KMS-11 (cell line): ENCODE results near the gene AKNA.

Experiments used
- H2AFZ ChIP-seq: fragments of 200-600 bp; sonication (generic); 2 replicates; pipeline ENCODE4 v1.6.1; 2016; ENCODE audit warnings: antibody characterized with exemption, mixed run types, low read depth
- H3K27ac ChIP-seq: fragments of 200-600 bp; sonication (generic); 2 replicates; pipeline ENCODE4 v1.6.1; 2016; ENCODE audit warnings: mild to moderate bottlenecking, mixed run types
- H3K27me3 ChIP-seq: fragments of 200-600 bp; sonication (generic); 2 replicates; pipeline ENCODE4 v1.6.1; 2017; ENCODE audit warnings: mild to moderate bottlenecking, low read depth, mixed run types, moderate library complexity; ENCODE audit not compliant: insufficient read depth
- H3K36me3 ChIP-seq: fragments of 200-600 bp; sonication (generic); 2 replicates; pipeline ENCODE4 v1.6.1; 2017; ENCODE audit warnings: mild to moderate bottlenecking, mixed run types; ENCODE audit not compliant: insufficient read depth
- H3K4me1 ChIP-seq: fragments of 200-600 bp; sonication (generic); 2 replicates; pipeline ENCODE4 v1.6.1; 2016; ENCODE audit warnings: mild to moderate bottlenecking, low read depth, mixed run types; ENCODE audit not compliant: poor library complexity, severe bottlenecking
- H3K4me2 ChIP-seq: fragments of 200-600 bp; sonication (generic); 2 replicates; pipeline ENCODE4 v1.7.0; 2016; ENCODE audit warnings: mild to moderate bottlenecking, mixed run types
- H3K4me3 ChIP-seq: fragments of 200-600 bp; sonication (generic); IDR thresholded peaks from 2 replicates; pipeline ENCODE4 v1.6.1; 2017; ENCODE audit warnings: low read depth, low read length, mixed read lengths; ENCODE audit not compliant: insufficient read depth
- H3K79me2 ChIP-seq: fragments of 200-600 bp; sonication (generic); 2 replicates; pipeline ENCODE4 v1.6.1; 2016; ENCODE audit warnings: low read depth, mixed run types; ENCODE audit not compliant: insufficient read depth
- H3K9ac ChIP-seq: fragments of 200-600 bp; sonication (generic); 2 replicates; pipeline ENCODE4 v1.6.1; 2016; ENCODE audit warnings: mild to moderate bottlenecking, mixed run types
- H4K20me1 ChIP-seq: fragments of 200-600 bp; sonication (generic); 2 replicates; pipeline ENCODE4 v1.6.1; 2016; ENCODE audit warnings: mild to moderate bottlenecking, mixed run types; ENCODE audit not compliant: insufficient read depth
- TF ChIP-seq, protein P1 (sequence below): fragments of 200-600 bp; sonication (generic); conservative IDR thresholded peaks from 2 replicates; pipeline ENCODE4 v1.6.1; 2017; ENCODE audit warnings: low read depth, mild to moderate bottlenecking, antibody characterized with exemption, low read length, moderate library complexity, mixed read lengths

Gene AKNA

DNA sequence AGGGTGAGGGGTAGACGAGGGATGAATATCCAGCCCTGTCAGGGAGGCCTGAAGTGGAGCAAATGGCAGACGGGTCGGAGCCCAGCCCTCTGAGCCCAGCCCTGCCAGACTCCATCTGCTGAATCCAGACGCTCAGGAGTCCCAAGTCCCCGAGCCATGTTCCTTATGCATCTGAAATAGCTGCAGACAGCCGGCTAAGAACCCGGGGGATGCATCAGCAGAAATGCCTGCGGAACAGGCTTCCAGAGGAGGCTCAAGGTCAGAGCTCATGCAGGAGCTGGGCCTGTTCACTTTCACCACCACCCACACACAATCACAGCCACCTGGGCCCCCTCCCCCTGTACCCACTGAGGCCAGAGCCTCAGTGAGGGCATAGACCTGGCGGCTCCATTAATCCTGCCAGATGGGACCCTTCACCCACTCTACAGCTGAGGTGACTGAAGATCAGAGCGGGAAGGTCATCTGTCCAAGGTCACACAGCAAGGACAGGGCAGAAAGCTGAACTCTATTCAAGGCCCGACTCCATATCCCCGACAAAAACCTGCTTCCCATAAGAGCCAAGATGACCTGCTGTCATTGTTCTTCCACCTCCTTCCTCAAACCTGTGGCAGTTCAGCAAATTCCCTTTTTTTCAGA is 24.4 kb upstream of the AKNA start:
- no peak overlapping the region for H3K4me3 ChIP-seq
- H3K36me3 ChIP-seq = no peaks in the 10 kb centered on the region
- no peaks in the 10 kb centered on the region for H4K20me1 ChIP-seq
- no peak overlapping the region for H2AFZ ChIP-seq
- no peak overlapping the region for H3K27ac ChIP-seq
- TF ChIP-seq, protein P1, sequence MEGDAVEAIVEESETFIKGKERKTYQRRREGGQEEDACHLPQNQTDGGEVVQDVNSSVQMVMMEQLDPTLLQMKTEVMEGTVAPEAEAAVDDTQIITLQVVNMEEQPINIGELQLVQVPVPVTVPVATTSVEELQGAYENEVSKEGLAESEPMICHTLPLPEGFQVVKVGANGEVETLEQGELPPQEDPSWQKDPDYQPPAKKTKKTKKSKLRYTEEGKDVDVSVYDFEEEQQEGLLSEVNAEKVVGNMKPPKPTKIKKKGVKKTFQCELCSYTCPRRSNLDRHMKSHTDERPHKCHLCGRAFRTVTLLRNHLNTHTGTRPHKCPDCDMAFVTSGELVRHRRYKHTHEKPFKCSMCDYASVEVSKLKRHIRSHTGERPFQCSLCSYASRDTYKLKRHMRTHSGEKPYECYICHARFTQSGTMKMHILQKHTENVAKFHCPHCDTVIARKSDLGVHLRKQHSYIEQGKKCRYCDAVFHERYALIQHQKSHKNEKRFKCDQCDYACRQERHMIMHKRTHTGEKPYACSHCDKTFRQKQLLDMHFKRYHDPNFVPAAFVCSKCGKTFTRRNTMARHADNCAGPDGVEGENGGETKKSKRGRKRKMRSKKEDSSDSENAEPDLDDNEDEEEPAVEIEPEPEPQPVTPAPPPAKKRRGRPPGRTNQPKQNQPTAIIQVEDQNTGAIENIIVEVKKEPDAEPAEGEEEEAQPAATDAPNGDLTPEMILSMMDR = no peak
- no peak overlapping the region for H3K9ac ChIP-seq
- no peaks in the 10 kb centered on the region for H3K79me2 ChIP-seq
- no peak overlapping the region for H3K4me2 ChIP-seq
- no peaks in the 10 kb centered on the region for H3K27me3 ChIP-seq
- H3K4me1 ChIP-seq = no peaks in the 10 kb centered on the region

DNA sequence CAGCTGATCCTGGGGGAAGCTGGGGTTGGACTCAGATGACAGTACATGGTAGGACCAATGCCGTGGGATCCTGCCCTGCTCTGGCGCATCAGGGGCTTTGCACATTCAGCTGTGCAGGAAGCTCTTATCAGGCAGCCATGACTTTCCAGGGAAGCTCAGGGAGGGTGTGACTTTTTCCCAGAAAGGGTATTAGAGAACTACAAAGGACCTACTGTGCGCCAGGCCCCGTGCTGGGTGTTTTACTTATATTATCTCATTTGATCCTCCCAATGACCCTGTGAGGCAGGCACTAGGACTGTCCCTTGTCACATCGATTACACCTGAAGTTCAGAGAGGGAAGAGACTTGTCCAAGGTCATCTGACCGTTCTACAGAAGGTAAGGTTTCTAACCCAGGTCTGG is 23.7 kb upstream of the AKNA start:
- no peak overlapping the region for H3K4me2 ChIP-seq
- no peaks in the 10 kb centered on the region for H4K20me1 ChIP-seq
- H3K9ac ChIP-seq = no peak overlapping the region
- H3K4me1 ChIP-seq = no peaks in the 10 kb centered on the region
- no peaks in the 10 kb centered on the region for H3K36me3 ChIP-seq
- H3K27ac ChIP-seq = no peak overlapping the region
- no peaks in the 10 kb centered on the region for H3K27me3 ChIP-seq
- TF ChIP-seq, protein P1 = no peak
- no peak overlapping the region for H2AFZ ChIP-seq
- H3K4me3 ChIP-seq = no peak overlapping the region
- no peaks in the 10 kb centered on the region for H3K79me2 ChIP-seq

DNA sequence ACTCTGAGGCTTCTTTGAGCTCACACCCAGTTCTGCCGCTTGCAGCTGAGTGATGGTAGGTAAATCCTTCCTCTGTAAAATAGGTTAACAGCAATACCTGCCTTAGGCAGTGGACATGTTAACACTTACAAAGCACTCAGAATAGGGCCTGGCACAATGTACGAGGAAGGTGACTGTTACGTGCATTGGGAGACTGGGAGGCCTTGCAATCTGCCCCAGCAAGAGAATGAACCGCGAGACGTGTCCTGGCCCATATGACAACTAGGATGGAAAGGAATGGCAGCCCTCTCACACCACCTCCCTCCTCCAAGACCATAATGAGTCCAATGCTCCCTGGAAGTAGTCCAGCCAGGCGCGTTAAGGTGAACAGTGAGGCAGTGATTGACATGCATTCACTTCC is 23.1 kb upstream of the AKNA start:
- Histone ChIP-seq H3K36me3 (no peaks in the 10 kb centered on the region), H3K79me2 (no peaks in the 10 kb centered on the region), H3K4me2 (no peak overlapping the region), H3K9ac (no peak overlapping the region), H3K27me3 (no peaks in the 10 kb centered on the region), H3K4me3 (no peak overlapping the region), H2AFZ (no peak overlapping the region), H3K4me1 (peaks cover under 1% of the 10 kb centered on the region), H3K27ac (no peak overlapping the region), H4K20me1 (no peaks in the 10 kb centered on the region)
- TF ChIP-seq, protein P1 = no peak

GRCh38 chr9:114409842-114410241 is 22.1 kb upstream of the AKNA start:
- Histone ChIP-seq H3K9ac (no peak overlapping the region), H3K4me1 (peaks cover 4% of the 10 kb centered on the region), H3K4me2 (no peak overlapping the region), H3K27ac (no peak overlapping the region), H3K79me2 (no peaks in the 10 kb centered on the region), H3K27me3 (no peaks in the 10 kb centered on the region), H2AFZ (no peak overlapping the region), H3K4me3 (no peak overlapping the region), H4K20me1 (no peaks in the 10 kb centered on the region), H3K36me3 (no peaks in the 10 kb centered on the region)
- TF ChIP-seq, protein P1 = no peak
